ENCODE data around the gene ASB8.

DNA sequence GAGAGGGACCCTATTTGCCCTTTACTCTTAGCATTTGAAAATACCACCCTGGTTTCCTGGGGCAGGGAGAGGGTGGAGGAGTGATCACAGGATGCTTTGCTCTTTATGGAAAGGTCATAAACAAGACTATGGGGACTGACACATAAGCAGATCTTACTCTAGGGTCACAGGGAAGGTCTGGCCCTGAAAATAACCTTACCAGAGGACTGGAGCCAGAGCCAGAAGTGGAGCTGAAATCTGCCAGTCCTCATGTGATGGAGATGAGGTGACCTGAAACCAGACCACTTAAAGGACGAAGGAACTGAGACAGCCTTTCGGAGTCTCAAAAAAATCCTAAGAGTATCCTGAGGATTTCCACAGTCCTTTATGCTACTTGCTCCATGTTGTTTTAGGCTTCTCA, 25.8 kb downstream of the ASB8 start:
- TF ChIP-seq CTCF (IDR thresholded peaks at IDR 0.05) (no peak), POLR2AphosphoS5 (IDR thresholded peaks at IDR 0.05) (no peak), POLR2A (IDR thresholded peaks at IDR 0.05; ENCODE audit: low read depth) (no peak)

Measured in esophagus muscularis mucosa (tissue), 3 donors.